Skeletal muscle tissue (tissue), 5 donors: ENCODE measurements around the gene NUMB. TPM values are rescaled to one million over a fixed set of nuclear protein-coding genes. Genes with fewer than 3 reads are reported as not detected.

Source experiments
- H3K27ac ChIP-seq: one replicate; pipeline ENCODE4 v1.7.0; 2013; ENCODE audit warnings: mild to moderate bottlenecking, low read depth, low read length, inconsistent platforms
- H3K27me3 ChIP-seq, 3 donors: one replicate each; pipeline ENCODE4 v1.7.0; 2013; ENCODE audit warnings: low read length in 3 of 3; ENCODE audit not compliant: control insufficient read depth in 3 of 3, insufficient read depth in 3 of 3
- H3K36me3 ChIP-seq, 3 donors: one replicate each; pipeline ENCODE4 v1.7.0; 2013; ENCODE audit warnings: low read length in 3 of 3; ENCODE audit not compliant: control insufficient read depth in 3 of 3, insufficient read depth in 3 of 3
- H3K4me1 ChIP-seq, 3 donors: one replicate each; pipeline ENCODE4 v1.7.0; 2013; ENCODE audit warnings: low read length in 3 of 3, mild to moderate bottlenecking in 3 of 3; ENCODE audit not compliant: control insufficient read depth in 3 of 3, insufficient read depth in 3 of 3
- H3K4me3 ChIP-seq, 3 donors: one replicate each; pipeline ENCODE4 v1.7.0; 2013; ENCODE audit warnings: low read length in 3 of 3
- H3K9ac ChIP-seq, 3 donors: one replicate each; pipeline ENCODE4 v1.7.0; 2013; ENCODE audit warnings: low read length in 3 of 3, mild to moderate bottlenecking in 3 of 3, moderate library complexity in 2 of 3, low read depth in 1 of 3
- H3K9me3 ChIP-seq, 3 donors: one replicate each; pipeline ENCODE4 v1.7.0; 2013; ENCODE audit warnings: low read length in 3 of 3; ENCODE audit not compliant: control insufficient read depth in 3 of 3
- small RNA-seq: library from RNA; depleted of rRNA; stranded (forward); fragments of <200 nt; gene quantifications from one replicate; pipeline ENCODE3, GENCODE V24; 2014
- total RNA-seq: library from RNA; depleted of rRNA; stranded (reverse); fragments of >200 nt; gene quantifications from one replicate; pipeline ENCODE4 v1.2.3, GENCODE V29; 2014
- donor health status: Osteomylitis.

Gene NUMB
- total RNA-seq, 1 donor from 2014 or later = 17.2 TPM

- Histone ChIP-seq H3K27me3 (peaks cover 10 to 40% (median 25%) of the 10 kb centered on the region in 3 donors), H3K9me3 (no peaks in the 10 kb centered on the region), H3K4me1 (peaks cover 13 to 20% (median 16%) of the 10 kb centered on the region in 3 donors), H3K4me3 (no peak overlapping the region), H3K36me3 (peaks cover 0 to 3% (median 0%) of the 10 kb centered on the region in 3 donors), H3K27ac (no peak overlapping the region), H3K9ac (no peak overlapping the region)
Observed at GRCh38 chr14:73231981-73232851, 226.1 kb downstream of the NUMB start.

GRCh38 chr14:73230051-73230450 lies 228.3 kb downstream of the NUMB start:
- Histone ChIP-seq H3K36me3 (peaks cover 0 to 3% (median 0%) of the 10 kb centered on the region in 3 donors), H3K4me3 (no peak overlapping the region), H3K9me3 (no peaks in the 10 kb centered on the region), H3K4me1 (peaks cover 12 to 21% (median 16%) of the 10 kb centered on the region in 3 donors), H3K9ac (no peak overlapping the region), H3K27ac (no peak overlapping the region), H3K27me3 (peaks cover 0 to 29% (median 16%) of the 10 kb centered on the region in 3 donors)

GRCh38 chr14:73227812-73228781 lies 230.2 kb downstream of the NUMB start:
- Histone ChIP-seq H3K9me3 (no peaks in the 10 kb centered on the region), H3K27me3 (peaks cover 0 to 10% (median 4%) of the 10 kb centered on the region in 3 donors), H3K36me3 (peaks cover 0 to 3% (median 2%) of the 10 kb centered on the region in 3 donors), H3K27ac (no peak overlapping the region), H3K4me1 (peaks cover 12 to 21% (median 16%) of the 10 kb centered on the region in 3 donors), H3K4me3 (no peak overlapping the region), H3K9ac (no peak overlapping the region)

- no peaks in the 10 kb centered on the region for H3K9me3 ChIP-seq
Observed at GRCh38 chr14:73225496-73225895, 232.8 kb downstream of the NUMB start.

More at GRCh38 chr14:73225496-73225895, 232.8 kb downstream of the NUMB start:
- Histone ChIP-seq H3K36me3 (peaks cover 8 to 9% (median 9%) of the 10 kb centered on the region in 3 donors), H3K27ac (no peak overlapping the region), H3K4me3 (no peak overlapping the region), H3K27me3 (no peaks in the 10 kb centered on the region), H3K4me1 (peaks cover 12 to 17% (median 16%) of the 10 kb centered on the region in 3 donors), H3K9ac (no peak overlapping the region)

Small RNAs within 50 kb of the gene (small RNA-seq; reads per million reads assigned to genes)
- not detected for gene RNU6-419P

Other genes starting within 250 kb of the NUMB start
- 1.6 TPM for gene PAPLN, start 221.0 kb downstream of the NUMB start, total RNA-seq
- 11.0 TPM for gene RIOX1, start 32.4 kb upstream of the NUMB start, total RNA-seq
- gene ACOT1, start 78.6 kb upstream of the NUMB start, total RNA-seq = 2.1 TPM
- gene HEATR4, start 100.4 kb upstream of the NUMB start, total RNA-seq = under 0.01 TPM
- 38.6 TPM for gene ACOT2, start 110.7 kb upstream of the NUMB start, total RNA-seq
- gene ACOT4, start 133.3 kb upstream of the NUMB start, total RNA-seq = 0.52 TPM
- not detected for gene ACOT6, start 154.0 kb upstream of the NUMB start, total RNA-seq
- 5.2 TPM for gene DNAL1, start 186.4 kb upstream of the NUMB start, total RNA-seq